SU-DHL-6 (cell line): ENCODE measurements around the gene NIN.

ENCODE experiments used
- CTCF ChIP-seq: fragments of 200-600 bp; sonication (generic); IDR thresholded peaks from one replicate; pipeline ENCODE4 v1.5.1; 2017; ENCODE audit warnings: antibody characterized with exemption, mild to moderate bottlenecking, low read length, moderate library complexity; ENCODE audit not compliant: insufficient read depth, poor library complexity, severe bottlenecking
- EZH2phosphoT487 ChIP-seq: fragments of 200-600 bp; sonication (generic), shearing (Covaris generic); conservative IDR thresholded peaks from 2 replicates; pipeline ENCODE4 v1.6.1; 2018; ENCODE audit warnings: mild to moderate bottlenecking, antibody characterized with exemption, low read length, moderate library complexity, mixed read lengths

GRCh38 chr14:50784683-50785456, 46.1 kb downstream of the NIN start:
- TF ChIP-seq CTCF (no peak), EZH2phosphoT487 (no peak)
